GM19324 (cell line): ENCODE measurements around the gene KRT72.

ENCODE experiments used
- ATAC-seq: cut with Tn5 transposase; IDR thresholded peaks from one replicate; pipeline ENCODE4 v1.9.1; 2021; ENCODE audit warnings: mild to moderate bottlenecking, moderate library complexity; ENCODE audit not compliant: unreplicated experiment, low FRiP score

Gene KRT72

DNA sequence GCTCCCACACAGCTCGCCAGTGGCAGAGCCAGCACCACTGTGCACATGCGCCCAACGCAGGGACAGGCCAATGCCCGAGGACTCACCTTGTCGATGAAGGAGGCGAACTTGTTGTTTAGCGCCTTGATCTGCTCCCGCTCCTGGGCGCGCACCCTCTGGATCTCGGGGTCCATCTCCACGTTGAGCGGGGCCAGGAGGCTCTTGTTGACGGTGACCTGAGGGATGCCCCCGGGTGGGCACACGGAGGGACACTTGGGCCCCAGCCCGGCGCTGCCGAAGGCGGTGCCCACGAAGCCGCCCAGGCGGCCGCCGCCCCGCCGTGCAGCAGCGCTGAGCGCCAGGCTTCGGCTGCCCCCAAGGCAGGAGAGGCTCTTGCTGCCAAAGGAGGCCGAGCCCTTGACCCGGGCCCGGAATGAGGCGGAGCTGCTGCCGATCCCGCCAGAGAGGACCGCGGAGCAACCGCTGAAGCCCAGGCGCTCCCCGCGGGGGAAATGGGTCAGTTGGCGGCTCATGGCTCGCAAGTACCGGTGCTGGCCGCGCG is at the start of gene KRT72:
Gene KRT72 (minus strand): TSS at position 523 of the 541 bp plus-strand sequence. CDS start 11 bp downstream, at position 512.
- ATAC-seq, result no peak

DNA sequence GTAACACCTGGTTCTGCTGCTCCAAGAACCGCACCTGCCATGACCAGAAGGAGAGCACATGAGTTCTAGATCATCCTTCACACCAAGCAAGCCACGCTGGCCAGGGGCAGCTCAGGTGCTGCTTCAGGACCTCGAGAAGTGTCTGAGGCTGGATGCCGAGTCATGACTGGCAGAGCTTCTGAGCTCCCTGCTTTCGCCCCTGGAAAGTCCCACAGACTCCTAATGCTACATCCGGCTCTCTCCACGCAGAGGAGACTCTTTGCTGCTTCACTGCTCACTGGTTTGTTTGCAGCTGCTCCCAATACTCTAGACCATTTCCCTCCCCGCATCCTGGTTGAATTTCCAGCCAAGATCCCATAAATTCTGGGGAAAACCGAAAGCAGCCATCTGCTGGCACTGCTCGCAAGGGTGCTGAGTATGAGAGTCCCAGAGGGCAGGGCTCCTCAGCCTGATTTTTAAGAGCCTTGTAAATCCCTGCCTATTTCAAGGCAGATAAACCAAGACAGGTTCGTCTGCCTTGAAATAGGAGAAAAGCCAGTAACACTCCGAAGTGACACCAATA is 49.3 kb upstream of the KRT72 start:
- no peak for ATAC-seq

DNA sequence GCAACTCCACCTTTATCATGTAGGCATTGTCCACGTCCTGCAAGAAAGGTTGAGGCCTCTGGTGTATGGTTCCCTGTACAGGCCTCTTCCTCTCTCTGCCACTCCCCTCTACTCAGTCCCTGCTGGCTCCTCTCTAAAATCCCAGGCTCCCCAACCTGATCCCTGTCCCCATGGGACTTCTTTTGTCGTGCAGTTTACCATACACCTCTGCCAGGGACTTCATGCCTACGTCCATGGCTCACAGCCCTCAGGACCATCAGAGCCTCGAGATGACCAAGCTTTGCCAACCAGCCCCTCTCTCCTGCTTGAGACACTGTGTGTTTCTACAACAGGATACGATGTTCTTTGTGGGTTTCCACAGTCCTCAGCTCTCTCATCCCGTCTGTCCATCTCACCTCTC is 47.8 kb upstream of the KRT72 start:
- no peak for ATAC-seq

DNA sequence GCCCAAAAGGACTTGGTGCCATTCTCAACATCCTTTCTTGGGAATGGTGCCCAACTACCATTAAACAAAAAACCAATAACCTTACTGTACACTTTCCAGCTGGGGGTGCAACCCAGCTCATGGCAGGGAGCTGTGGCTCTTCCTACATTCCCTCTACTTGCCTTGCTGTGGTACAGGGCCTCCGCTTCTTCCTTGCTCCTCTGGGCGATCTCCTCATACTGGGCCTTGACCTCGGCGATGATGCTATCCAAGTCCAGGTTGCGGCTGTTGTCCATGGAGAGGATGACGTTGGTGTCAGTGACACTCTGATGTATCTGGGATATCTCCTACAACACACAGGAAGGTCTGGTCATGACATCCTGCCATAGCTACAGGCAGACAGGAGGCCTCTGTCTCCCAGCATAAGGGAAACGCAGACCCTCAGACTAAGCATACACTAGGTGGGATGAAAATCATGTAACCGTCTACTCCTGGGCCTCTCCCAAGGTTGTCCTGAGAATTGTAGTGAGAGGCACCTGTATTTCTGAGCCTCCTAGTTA is 46.8 kb upstream of the KRT72 start:
- no peak for ATAC-seq

DNA sequence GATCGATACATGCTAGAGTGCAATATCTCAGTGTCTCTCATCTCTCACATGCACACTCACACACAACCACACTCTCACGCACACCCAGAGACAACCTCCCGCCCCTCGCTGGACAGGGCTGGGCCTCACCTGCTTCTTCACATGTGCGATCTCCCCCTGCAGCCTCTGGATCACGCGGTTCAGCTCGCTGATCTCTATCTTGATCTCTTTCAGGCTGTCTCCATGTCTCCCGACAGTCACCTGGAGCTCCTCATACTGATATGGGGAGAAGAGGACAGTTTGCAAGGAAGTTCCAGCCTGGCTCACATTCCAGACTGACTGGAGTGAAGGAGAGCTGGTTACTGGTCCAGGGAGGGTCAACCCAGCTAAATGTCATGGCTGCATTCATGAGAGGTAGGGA is 46.3 kb upstream of the KRT72 start:
- no peak for ATAC-seq

DNA sequence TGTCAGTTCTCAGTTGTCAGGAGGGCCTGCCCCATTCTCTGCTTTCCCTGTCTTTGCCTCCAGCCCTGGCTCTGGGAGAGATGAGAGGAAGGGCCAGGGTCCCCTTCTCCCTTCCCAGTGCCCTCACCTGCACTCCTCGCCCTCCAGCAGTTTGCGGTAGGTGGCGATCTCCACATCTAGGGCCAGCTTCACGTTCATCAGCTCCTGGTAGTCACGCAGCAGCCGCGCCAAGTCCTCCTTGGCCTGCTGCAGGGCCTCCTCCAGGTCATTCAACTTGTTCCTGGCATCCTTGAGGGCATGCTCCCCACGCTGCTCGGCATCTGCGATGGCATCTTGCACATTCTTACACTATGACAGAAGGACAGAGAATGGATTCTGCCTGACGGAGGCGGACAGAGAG is 45.4 kb upstream of the KRT72 start:
- no peak for ATAC-seq

DNA sequence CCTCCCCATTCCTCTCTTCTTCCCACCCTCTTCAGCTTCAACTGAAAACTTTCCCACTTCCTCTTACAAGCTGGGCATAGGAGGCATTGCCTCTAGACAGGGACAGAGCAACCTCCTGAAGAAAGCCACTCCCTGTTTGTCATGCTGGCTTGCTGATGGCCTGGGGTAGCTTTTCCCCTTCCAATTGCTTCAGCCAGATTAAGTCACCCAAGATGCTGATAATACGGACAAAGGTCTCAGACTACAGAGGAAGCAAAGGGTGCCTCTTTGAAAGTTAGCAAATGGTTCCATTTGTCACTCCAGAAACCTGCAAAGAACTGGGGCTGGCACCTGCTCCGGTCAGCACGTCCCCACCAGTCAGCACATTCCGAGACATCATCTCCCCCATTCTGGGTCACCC is 44.7 kb upstream of the KRT72 start:
- no peak for ATAC-seq

DNA sequence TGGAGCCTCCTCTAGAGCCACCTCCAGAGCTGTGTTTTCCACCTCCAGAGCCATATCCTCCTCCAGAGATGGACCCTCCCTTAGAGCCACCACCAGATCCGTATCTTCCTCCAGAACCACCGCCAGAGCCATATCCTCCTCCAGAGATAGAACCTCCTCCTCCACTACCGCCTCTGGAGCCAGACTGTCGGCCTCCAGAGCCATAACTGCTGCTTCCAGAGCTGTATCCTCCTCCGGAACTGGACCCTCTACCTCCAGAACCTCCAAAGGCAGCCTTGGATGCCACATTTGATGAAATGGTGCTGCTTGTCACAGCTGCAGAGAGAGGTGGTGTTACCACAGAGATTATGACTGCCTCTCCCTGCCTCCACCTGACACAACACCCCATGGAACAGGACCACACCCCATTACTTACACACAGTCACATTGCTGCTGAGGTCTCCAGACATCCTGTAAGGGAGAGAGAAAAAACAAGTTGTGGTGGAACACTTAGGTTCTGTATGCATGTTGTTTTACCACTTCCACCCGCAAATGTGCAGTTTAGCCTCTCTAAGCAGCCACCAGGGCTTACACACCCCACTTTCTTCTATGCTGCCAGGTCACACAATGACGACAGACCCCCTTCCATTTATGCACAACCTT is 44.0 kb upstream of the KRT72 start:
- ATAC-seq, result no peak

DNA sequence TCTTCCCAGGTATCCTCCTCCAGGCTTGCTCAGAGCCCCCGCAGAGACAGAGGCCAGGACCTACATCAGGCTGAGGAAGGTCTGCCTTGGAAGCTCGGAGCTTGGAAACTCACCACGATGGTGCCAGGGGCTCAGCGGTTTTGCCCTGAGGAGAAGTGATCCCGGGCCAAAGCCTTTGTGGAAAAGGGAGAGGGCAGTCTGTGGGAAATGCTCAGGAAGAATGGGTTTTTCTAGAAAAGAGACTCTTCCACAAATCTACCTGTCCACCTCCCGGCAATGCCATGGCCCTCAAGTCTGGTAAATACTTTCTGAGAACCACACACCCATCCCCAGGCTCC is 42.8 kb upstream of the KRT72 start:
- ATAC-seq, result no peak

DNA sequence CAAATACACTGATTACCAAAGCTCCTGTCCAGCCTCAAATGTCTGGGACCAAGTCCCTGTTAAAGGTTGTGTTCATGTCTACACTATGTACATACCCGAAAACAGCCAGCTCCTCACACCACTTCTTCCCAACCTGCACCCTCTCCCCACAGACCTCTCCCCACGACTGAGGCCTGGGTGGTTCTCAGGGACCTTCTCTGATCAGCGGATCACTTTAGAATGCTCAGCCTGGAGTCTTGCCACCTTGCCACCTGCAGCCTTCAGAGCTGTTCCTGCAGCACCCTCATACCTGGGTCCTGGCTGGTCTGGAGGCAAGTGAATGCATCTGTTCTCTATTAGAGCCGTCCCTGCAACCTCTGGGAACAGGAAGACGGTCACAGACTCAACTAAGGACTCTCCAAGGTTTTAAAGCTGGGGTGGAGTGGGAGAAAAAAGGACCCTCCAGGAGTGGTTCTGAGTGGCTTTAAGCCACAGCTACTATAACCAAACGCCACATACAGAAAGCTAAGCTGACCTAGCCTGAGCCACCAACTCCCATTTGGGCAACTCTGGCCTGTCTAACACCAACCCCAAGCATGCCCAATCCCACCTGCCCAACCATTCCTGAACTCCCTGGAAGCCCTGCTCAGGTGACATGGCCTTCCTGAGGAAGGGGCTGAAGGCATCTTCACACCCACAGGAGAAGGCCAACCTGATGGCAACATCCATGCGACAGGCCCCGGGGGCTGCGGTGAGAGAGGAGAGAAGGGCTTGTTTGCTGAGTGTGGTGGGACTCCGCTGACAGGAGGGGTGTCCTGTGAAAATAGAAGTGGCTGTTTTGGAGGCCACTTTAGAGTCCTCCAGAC is 42.2 kb upstream of the KRT72 start:
- ATAC-seq, result no peak

DNA sequence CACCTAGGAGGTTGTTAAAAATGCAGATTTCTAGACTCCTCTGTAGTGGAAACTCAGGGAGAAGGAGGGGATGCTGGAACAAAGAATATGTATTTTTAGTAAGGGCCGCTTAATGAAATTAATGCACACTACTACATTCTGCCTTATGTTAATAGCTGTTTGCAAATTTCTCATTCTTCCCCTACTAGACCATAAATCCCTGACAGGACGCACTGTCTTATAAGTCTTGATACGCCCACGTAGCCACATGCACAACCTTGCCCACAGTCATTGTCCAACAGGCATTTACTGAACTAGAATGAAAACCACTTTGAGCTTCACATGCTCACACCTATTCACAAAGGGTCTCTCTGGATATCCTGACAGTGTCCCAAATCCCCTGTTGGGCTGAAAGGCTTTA is 40.2 kb upstream of the KRT72 start:
- ATAC-seq, result no peak

DNA sequence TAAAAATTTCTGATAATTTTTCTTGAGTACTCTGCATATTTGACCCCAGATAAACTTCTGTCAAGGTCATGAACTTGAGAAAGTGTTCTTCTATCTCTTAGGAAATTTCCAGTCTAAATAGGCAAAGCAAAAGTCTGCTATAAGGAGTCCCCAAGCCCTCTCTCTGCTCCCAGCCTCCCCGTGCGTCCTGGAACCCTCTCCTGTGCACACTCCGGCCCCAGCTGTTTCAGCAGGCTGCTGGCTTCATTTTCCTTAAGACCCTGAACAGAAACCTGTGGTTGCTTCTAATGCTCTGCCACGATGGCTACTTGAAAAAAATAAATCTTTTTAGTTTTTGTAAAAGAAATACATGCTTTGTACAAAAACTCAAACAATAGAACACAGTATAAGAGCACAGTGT is 36.0 kb upstream of the KRT72 start:
- ATAC-seq, result no peak

DNA sequence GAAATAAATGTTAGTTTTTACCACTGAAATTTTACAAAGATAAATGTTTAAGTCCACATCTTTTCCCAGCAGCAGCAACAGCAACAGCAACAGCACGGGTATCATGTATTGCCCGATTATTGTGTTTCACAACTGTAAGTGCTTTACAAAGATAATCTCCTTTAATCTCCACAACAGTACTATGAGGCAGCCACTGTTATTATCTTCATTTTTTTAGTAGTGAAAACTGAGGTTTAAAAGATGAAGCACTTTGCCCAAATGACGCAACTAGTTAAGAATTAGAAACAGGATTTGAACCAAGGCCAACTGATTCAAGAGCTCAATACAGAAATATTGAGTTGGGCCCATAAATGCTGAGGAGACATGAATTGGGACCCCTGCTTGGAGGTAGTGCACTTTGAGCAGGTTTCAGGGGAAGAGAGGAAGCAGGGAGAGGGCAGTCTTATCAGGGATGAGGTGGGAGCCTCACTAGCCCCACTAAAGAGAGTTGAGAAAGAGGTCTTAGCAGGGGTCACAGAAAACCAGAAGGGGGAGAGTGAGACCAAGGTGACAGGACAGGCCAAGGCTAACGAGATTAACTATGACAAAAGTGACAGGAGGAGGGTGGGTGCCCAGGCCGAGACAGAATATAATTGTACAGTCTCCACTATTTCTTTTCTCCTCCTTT is 35.5 kb upstream of the KRT72 start:
- ATAC-seq, result no peak

DNA sequence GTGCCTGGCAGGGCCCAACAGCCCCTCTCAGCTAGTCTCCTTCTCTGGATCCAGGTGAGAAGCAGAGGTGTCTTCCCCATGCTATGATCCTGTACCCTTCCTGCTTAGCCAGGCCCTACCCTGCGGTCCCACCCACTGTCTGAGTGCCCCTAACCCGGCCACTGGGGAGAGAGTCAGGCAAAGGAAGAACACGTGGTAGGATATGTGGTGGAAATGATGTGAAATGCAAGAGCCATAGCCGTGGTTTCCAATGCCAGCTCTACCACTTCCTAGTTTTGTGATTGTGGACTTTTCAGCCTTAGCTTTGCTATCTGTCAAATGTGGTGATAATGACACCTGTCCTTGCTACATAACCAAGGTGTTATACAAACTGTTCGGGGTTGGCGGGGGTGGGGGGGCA is 34.9 kb upstream of the KRT72 start:
- no peak for ATAC-seq

DNA sequence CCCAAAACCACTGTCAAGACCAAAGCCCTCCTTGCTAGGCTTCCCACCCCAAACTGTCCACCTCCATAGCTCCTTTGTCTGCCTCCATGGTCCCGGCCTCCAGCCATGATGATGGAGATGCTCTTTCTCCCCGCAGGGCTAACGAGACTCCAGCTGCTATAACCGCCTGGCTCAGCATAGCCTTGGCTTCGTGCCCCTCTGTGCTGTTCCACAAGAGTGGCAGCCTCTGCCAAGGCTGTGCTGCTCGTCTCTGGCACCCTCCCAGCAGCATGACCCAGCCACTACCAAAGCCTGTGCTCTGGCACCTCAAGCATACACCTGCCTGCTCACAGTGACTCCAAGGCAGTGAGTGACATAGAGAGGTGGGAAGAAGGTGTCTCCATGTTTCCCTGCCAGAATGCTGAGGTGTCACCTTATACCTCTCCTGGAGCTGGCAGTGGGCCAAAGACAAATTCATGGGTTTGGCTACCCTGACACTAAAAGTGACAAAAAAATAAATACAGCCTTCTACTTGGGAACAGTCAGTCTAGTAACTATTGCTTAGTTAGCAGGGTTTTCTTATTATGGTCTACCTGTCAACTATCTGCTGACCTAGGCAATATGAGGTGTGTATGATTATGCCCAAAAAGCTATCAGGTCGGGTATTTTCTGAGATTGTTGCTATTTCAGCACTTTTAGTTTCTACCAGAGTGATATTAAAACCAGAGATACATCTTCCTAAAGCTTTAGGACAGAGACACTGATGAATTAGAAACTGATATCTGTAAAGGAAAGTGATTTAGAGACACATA is 33.2 kb upstream of the KRT72 start:
- ATAC-seq, result no peak

DNA sequence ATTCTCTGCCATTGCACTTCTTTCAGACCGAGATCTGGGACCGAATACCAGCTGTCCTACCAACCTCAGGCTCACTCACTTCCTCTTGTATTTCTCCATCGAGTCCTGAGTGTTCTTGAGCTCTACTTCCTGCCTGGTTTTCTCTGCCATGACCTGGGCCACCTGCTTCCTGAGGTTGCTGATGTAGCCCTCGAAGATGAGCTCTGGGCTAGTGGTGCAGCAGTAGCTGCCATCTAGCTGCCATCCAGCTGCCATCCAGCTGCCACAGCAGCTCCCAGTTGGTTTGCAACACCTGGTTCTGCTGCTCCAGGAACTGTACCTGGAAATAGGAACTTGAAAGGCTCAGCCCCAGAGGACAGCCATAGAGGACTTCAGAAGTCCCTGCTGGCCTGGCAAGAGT is 32.1 kb upstream of the KRT72 start:
- no peak for ATAC-seq

DNA sequence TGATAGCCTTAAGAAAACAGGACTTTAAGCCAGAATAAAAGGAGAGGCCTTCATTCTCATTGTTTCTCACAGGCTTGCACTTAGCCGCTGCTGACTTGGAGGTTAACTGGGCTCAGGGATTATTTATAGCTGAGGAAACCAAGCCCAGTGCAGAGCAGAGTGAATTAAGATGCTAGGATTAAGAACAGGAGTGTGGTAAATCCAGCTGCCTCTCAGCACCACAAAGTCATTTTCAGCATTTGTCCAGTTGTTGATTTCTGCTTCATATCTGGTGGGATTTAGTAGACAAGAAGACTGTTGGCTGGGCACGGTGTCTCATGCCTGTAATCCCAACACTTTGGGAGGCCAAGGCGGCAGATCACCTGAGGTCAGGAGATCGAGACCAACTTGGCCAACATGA is 31.4 kb upstream of the KRT72 start:
- ATAC-seq, result no peak

DNA sequence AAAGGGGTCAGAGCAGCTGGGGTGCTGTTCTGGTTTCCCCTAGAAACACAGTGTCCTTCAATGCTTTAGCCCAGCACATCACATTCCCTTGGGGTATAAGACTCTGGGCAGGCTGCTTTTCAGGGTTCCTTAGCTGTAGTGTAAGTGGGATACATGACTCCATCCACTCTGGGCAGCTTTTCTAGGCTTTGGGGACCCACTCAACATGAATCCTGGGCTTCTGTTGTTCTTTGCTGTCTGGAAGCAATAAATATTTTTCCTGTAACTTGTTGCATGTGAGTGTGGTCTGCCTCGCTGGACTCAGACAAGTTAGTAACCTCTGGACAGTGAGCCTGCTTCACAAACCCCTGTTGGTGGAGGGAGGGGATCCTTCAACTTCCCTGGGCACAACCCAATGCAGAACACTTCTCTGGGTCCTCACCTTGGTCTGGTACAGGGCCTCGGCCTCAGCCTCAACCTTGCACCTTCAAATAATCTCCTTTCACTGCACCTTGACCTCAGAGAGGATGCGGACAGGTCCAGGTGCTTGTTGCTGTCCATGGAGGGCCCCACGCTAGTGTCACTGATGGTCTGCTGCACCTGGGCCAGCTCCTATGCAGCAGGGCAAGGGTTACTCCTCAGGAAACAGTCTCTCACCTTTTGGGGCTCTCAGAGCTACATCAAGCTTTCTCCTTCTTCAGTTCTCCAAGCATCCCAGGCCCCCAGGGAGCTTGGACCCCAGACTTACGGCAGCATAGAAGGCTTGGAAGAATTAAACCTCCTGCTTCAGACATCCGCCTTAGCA is 30.6 kb upstream of the KRT72 start:
- ATAC-seq, result no peak

DNA sequence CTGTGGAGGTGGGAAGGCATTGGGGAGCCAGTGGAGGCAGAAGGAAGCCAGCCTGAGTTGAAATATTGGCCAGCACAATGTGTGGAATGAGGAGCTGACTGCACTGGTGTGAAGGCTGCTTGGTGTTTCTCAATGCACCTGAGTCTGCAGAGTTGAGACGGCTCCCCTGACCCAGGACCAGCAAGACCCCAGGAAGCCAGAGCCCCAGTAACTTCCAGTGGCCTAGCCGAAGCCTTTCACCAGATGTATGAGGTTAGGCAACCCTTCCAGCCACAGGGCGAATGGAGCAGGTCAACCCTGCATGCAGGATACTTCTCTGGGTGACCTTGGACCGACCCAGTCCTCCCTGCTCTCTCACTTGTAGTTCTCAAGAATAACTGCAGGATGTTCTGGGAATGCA is 30.0 kb upstream of the KRT72 start:
- ATAC-seq, result no peak
